ENCODE data around the gene MIS18A. TPM values are rescaled to one million over a fixed set of nuclear protein-coding genes. Genes with fewer than 3 reads are reported as not detected.

Gene MIS18A
- total RNA-seq, 4 donors from 2014 or later = 1.9 to 4.1 (median 2.7) TPM

GRCh38 chr21:32304998-32305397, 26.1 kb upstream of the MIS18A start:
- Histone ChIP-seq H3K9me3 (no peaks in the 10 kb centered on the region), H3K27me3 (no peaks in the 10 kb centered on the region), H3K36me3 (no peaks in the 10 kb centered on the region), H3K27ac (no peak overlapping the region), H3K4me1 (no peaks in the 10 kb centered on the region), H3K4me3 (no peak overlapping the region)
- DNase-seq = no peak
- TF ChIP-seq, protein P1, sequence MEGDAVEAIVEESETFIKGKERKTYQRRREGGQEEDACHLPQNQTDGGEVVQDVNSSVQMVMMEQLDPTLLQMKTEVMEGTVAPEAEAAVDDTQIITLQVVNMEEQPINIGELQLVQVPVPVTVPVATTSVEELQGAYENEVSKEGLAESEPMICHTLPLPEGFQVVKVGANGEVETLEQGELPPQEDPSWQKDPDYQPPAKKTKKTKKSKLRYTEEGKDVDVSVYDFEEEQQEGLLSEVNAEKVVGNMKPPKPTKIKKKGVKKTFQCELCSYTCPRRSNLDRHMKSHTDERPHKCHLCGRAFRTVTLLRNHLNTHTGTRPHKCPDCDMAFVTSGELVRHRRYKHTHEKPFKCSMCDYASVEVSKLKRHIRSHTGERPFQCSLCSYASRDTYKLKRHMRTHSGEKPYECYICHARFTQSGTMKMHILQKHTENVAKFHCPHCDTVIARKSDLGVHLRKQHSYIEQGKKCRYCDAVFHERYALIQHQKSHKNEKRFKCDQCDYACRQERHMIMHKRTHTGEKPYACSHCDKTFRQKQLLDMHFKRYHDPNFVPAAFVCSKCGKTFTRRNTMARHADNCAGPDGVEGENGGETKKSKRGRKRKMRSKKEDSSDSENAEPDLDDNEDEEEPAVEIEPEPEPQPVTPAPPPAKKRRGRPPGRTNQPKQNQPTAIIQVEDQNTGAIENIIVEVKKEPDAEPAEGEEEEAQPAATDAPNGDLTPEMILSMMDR (IDR thresholded peaks at IDR 0.05) = no peak
- no peak for TF ChIP-seq POLR2A (IDR thresholded peaks at IDR 0.05)

- Histone ChIP-seq H3K4me1 (no peaks in the 10 kb centered on the region), H3K9me3 (no peaks in the 10 kb centered on the region), H3K27me3 (no peaks in the 10 kb centered on the region), H3K4me3 (no peak overlapping the region), H3K27ac (no peak overlapping the region), H3K36me3 (no peaks in the 10 kb centered on the region)
- TF ChIP-seq, protein P1 (IDR thresholded peaks at IDR 0.05) = no peak
- no peak for TF ChIP-seq POLR2A (IDR thresholded peaks at IDR 0.05)
- DNase-seq = no peak
Measured at GRCh38 chr21:32303385-32303784, 24.5 kb upstream of the MIS18A start.

DNA sequence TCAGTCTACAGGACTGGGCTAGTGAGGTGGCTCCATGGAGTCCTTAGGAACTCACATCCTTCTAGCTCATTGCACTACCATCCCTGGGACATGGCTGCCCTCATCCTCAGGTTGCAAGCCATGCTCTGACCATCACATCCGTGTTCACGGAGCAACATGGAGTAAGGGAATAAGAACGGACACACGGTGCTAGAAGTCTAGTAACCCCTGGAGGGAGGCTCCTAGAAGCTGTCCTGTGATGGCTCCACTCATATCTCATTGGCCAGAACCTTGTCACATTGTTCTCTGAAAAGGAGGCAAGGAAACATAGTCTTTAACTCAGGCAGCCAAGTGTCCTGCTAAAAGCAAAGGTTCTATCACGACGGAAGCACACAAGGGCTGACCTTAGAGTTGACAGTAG, 23.7 kb upstream of the MIS18A start:
- TF ChIP-seq, protein P1 (IDR thresholded peaks at IDR 0.05) = no peak
- no peak for TF ChIP-seq POLR2A (IDR thresholded peaks at IDR 0.05)
- Histone ChIP-seq H3K27ac (no peak overlapping the region), H3K4me3 (no peak overlapping the region), H3K9me3 (no peaks in the 10 kb centered on the region), H3K27me3 (no peaks in the 10 kb centered on the region), H3K4me1 (no peaks in the 10 kb centered on the region), H3K36me3 (no peaks in the 10 kb centered on the region)
- no peak for DNase-seq

GRCh38 chr21:32301596-32301995, 22.7 kb upstream of the MIS18A start:
- no peaks in the 10 kb centered on the region for H3K27me3 ChIP-seq
- no peaks in the 10 kb centered on the region for H3K9me3 ChIP-seq
- H3K27ac ChIP-seq = no peak overlapping the region
- H3K4me1 ChIP-seq = no peaks in the 10 kb centered on the region
- H3K36me3 ChIP-seq = no peaks in the 10 kb centered on the region
- no peak overlapping the region for H3K4me3 ChIP-seq
- TF ChIP-seq, protein P1 (IDR thresholded peaks at IDR 0.05) = no peak
- no peak for TF ChIP-seq POLR2A (IDR thresholded peaks at IDR 0.05)
- DNase-seq = no peak

DNA sequence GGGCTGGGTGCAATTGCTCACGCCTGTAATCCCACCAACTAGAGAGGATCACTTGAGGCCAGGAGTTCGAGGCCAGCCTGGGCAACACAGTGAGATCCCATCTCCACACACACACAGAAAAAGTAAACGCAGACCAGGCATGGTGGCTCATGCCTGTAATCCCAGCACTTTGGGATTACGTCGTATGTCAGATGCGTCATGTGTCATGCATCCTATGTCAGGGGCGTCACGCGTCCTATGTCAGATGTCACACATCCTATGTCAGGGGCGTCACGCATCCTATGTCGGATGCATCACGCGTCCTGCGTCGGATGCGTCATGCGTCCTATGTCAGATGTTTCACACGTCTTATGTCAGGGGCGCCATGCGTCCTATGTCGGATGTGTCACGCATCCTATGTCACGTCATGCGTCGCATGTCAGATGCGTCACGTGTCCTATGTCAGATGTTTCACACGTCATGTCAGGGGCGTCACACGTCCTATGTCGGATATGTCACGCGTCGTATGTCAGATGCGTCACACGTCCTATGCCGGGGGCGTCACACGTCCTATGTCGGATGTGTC, 21.4 kb upstream of the MIS18A start:
- no peak for TF ChIP-seq POLR2A (IDR thresholded peaks at IDR 0.05)
- TF ChIP-seq, protein P1 (IDR thresholded peaks at IDR 0.05) = no peak

GRCh38 chr21:32299695-32300094, 20.8 kb upstream of the MIS18A start:
- no peaks in the 10 kb centered on the region for H3K36me3 ChIP-seq
- H3K4me3 ChIP-seq = no peak overlapping the region
- H3K9me3 ChIP-seq = no peaks in the 10 kb centered on the region
- no peak for DNase-seq
- H3K27me3 ChIP-seq = no peaks in the 10 kb centered on the region
- no peak for TF ChIP-seq POLR2A (IDR thresholded peaks at IDR 0.05)
- TF ChIP-seq, protein P1 (IDR thresholded peaks at IDR 0.05) = no peak
- H3K4me1 ChIP-seq = no peaks in the 10 kb centered on the region
- no peak overlapping the region for H3K27ac ChIP-seq

More for the DNA sequence above, 21.4 kb upstream of the MIS18A start:
- Histone ChIP-seq H3K4me3 (no peak overlapping the region), H3K4me1 (no peaks in the 10 kb centered on the region), H3K27me3 (no peaks in the 10 kb centered on the region), H3K27ac (no peak overlapping the region), H3K36me3 (no peaks in the 10 kb centered on the region), H3K9me3 (no peaks in the 10 kb centered on the region)
- no peak for DNase-seq
